Prostate gland (tissue), 2 donors: ENCODE data around the gene SPNS2. TPM values are rescaled to one million over a fixed set of nuclear protein-coding genes. Genes with fewer than 3 reads are reported as not detected.

Experiments used
- DNase-seq: peaks from one replicate; pipeline ENCODE4 v3.0.0-alpha.2; 2019; ENCODE audit warnings: low spot score
- H3K27ac ChIP-seq, 2 donors: fragments of 200-600 bp; sonication (generic); 2 replicates each; pipeline ENCODE4 v1.5.1; 2017 to 2019
- H3K27me3 ChIP-seq: fragments of 200-600 bp; sonication (generic); replicated peaks from 2 replicates; pipeline ENCODE4 v1.5.1; 2019; ENCODE audit not compliant: insufficient read depth
- H3K36me3 ChIP-seq, 2 donors: fragments of 200-600 bp; sonication (generic); 1 replicate in 1 of 2; 2 replicates in 1 of 2; pipeline versions ENCODE4 v1.5.1 to v1.8.1; 2017 to 2019
- H3K4me1 ChIP-seq: fragments of 200-600 bp; sonication (generic); replicated peaks from 2 replicates; pipeline ENCODE4 v1.5.1; 2019
- H3K4me3 ChIP-seq, 2 donors: fragments of 200-600 bp; sonication (generic); 2 replicates each; pipeline ENCODE4 v1.5.1; 2017 to 2019
- H3K9me3 ChIP-seq: fragments of 200-600 bp; sonication (generic); 2 replicates; pipeline ENCODE4 v1.5.1; 2017
- POLR2A ChIP-seq: fragments of 450-650 bp; IDR thresholded peaks from one replicate; pipeline ENCODE4 v1.6.1; 2016; ENCODE audit warnings: antibody characterized with exemption, mild to moderate bottlenecking
- POLR2AphosphoS5 ChIP-seq: sonication (generic); formaldehyde crosslinking; IDR thresholded peaks from one replicate; pipeline ENCODE4 v1.6.1; 2017; ENCODE audit warnings: antibody characterized with exemption
- WGBS: methylation state at CpG from one replicate; pipeline ENCODE4 v1.1.5; 2018; 5-methylcytosine and 5-hydroxymethylcytosine counted together
- intact Hi-C: fragments of 100-400 bp; cut with DNase I; formaldehyde crosslinking; loops from one replicate; pipeline ENCODE4 v1.14.2; 2022
- total RNA-seq, 2 donors: library from RNA; depleted of rRNA; stranded (reverse); fragments of >200 nt; gene quantifications; one replicate each; pipeline ENCODE4 v1.1.0, GENCODE V29; 2016
- TF ChIP-seq, protein P1 (sequence below), 4 experiments: fragments of 200-600 bp in 2 of 4; fragments of 450-650 bp in 2 of 4; sonication (generic) in 2 of 4; IDR thresholded peaks; 1 replicate in 3 of 4; 2 replicates in 1 of 4; pipeline ENCODE4 v1.5.1; 2016 to 2019; ENCODE audit warnings: antibody characterized with exemption in 4 of 4, mild to moderate bottlenecking in 2 of 4, moderate library complexity in 2 of 4

The SPNS2 gene
- total RNA-seq, 2 donors from 2014 or later = 6.6 to 14.0 TPM

DNA sequence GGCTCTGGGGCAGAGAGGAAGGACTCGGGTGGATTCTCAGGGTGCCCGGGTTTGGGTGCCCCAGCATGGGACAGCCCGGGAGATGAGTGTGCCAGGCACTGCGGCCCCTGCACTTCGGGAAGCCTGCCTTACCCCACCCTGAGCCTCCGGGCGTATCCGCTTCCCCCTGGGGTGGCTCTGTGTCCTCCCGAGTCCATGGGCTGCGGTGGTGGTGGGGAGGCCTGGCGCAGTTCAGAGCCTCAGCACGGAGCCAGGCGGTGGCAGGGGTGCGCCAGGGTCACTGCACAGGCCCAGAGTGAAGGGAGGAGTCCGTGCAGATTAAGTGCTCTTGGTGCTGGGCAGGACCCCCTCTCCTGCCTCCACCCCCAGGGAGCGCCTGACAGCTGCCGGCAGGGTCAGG is 35.8 kb downstream of the SPNS2 start:
- no peak overlapping the region for H3K27ac ChIP-seq
- no peaks in the 10 kb centered on the region for H3K4me1 ChIP-seq
- no peaks in the 10 kb centered on the region for H3K36me3 ChIP-seq
- H3K9me3 ChIP-seq = no peaks in the 10 kb centered on the region
- TF ChIP-seq POLR2A = no peak
- no peak for TF ChIP-seq POLR2AphosphoS5
- TF ChIP-seq, protein P1, sequence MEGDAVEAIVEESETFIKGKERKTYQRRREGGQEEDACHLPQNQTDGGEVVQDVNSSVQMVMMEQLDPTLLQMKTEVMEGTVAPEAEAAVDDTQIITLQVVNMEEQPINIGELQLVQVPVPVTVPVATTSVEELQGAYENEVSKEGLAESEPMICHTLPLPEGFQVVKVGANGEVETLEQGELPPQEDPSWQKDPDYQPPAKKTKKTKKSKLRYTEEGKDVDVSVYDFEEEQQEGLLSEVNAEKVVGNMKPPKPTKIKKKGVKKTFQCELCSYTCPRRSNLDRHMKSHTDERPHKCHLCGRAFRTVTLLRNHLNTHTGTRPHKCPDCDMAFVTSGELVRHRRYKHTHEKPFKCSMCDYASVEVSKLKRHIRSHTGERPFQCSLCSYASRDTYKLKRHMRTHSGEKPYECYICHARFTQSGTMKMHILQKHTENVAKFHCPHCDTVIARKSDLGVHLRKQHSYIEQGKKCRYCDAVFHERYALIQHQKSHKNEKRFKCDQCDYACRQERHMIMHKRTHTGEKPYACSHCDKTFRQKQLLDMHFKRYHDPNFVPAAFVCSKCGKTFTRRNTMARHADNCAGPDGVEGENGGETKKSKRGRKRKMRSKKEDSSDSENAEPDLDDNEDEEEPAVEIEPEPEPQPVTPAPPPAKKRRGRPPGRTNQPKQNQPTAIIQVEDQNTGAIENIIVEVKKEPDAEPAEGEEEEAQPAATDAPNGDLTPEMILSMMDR (IDR thresholded peaks at IDR 0.05) = no peak
- no peaks in the 10 kb centered on the region for H3K27me3 ChIP-seq
- WGBS = 71% methylated on average over 16 of the region's 17 CpGs
- no peak for DNase-seq
- no peak overlapping the region for H3K4me3 ChIP-seq
- intact Hi-C loops = loop anchor here (10.0 kb wide), 1 partner anchor 110 kb away; no protein-coding TSS in a partner anchor

DNA sequence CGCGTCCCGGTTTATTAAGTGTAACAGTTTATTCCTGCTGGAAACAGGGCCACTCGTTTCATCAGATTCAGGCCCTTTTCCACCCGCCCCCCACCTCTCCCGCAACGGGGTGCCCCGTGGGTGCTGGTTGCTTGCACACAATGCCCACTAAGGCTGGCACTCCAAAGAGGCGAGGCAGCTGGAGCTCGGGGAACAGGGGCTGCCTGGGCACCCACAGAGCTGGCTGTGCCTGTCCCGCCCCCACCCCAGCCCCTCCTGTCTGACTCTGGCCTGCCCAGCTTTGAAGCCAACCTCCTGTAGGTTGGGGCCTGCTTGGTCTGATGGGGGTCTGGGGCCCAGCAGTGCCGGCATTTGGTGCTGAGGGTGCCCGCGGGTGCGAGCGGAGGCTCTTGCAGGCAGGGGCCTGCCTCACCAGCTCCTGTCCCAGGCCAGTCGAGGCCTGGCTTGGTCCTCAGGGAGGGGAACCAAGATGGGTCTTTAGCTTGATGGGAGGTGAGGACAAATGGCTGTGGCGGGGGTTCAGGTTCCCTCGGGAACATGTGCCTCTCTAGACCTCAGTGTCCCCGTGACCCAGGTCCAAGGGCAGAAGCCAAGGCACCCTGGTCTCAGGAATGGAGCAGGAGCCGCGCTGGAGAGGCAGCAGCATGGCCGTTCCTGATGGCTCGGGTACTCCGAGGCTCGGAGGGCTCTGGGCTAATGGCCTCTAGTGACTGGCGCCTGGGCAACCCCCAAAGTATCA is 36.4 kb downstream of the SPNS2 start:
- H3K4me3 ChIP-seq = no peak overlapping the region
- H3K9me3 ChIP-seq = no peaks in the 10 kb centered on the region
- no peaks in the 10 kb centered on the region for H3K4me1 ChIP-seq
- H3K27me3 ChIP-seq = no peaks in the 10 kb centered on the region
- no peak for TF ChIP-seq POLR2A
- no peak for TF ChIP-seq POLR2AphosphoS5
- TF ChIP-seq, protein P1 (IDR thresholded peaks at IDR 0.05) = no peak
- 68% methylated on average over 26 of the region's 27 CpGs for WGBS
- H3K36me3 ChIP-seq = no peaks in the 10 kb centered on the region
- no peak overlapping the region for H3K27ac ChIP-seq
- DNase-seq = no peak
- intact Hi-C loops = loop anchor here (10.0 kb wide), 1 partner anchor 110 kb away; no protein-coding TSS in a partner anchor

DNA sequence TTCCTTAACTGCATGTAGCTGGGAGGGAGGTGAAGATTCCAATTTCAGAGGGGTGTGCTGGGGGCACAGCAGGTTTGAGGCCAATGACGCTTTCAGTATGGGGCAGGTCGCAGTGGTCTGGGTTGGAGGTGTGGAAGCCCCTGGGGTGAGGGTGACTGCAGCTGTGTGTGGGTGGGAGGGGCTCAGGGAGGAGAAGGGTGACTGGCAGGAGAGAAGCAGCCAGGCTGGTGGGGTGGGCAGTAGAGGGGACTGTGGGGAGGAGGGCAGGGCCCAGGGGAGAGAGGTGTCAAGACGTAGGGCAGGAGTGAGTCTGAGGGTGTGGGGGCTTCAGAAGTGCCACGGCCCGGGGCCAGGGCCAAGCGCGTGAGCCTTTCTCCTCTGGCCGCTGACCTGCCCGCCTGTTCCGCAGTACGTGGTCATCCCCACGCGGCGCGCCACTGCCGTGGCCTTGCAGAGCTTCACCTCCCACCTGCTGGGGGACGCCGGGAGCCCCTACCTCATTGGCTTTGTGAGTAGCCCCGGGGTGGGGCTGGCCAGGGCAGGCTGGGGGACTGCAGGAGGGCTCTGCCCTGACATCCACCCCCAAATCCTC is 37.1 kb downstream of the SPNS2 start:
- no peaks in the 10 kb centered on the region for H3K4me1 ChIP-seq
- no peaks in the 10 kb centered on the region for H3K36me3 ChIP-seq
- 58% methylated on average over 19 of the region's 19 CpGs for WGBS
- no peaks in the 10 kb centered on the region for H3K9me3 ChIP-seq
- no peak for TF ChIP-seq POLR2AphosphoS5
- TF ChIP-seq, protein P1 (IDR thresholded peaks at IDR 0.05) = no peak
- intact Hi-C loops = loop anchor here (10.0 kb wide), 1 partner anchor 111 kb away; no protein-coding TSS in a partner anchor
- no peak for DNase-seq
- no peak overlapping the region for H3K27ac ChIP-seq
- no peak overlapping the region for H3K4me3 ChIP-seq
- no peaks in the 10 kb centered on the region for H3K27me3 ChIP-seq

DNA sequence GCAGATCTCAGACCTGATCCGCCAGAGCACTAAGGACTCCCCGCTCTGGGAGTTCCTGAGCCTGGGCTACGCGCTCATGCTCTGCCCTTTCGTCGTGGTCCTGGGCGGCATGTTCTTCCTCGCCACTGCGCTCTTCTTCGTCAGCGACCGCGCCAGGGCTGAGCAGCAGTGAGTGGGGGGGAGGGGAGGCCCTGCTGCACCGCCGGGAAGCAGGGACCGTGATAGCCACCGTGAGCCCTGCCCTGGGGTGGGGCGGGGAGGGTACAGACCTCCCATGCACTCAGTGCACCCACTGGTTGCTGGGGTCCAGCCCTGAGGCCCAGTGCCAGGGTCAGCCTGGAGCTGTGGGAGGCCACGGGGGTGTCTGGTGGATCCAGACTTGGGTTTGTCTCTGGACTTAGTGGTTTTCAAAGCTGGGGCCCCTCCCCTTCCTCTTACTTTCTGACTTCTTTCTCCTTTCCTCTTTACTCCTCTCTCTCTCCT is 37.6 kb downstream of the SPNS2 start:
- WGBS = 46% methylated on average over 19 of the region's 19 CpGs
- H3K27ac ChIP-seq = no peak overlapping the region

More for the DNA sequence above, 37.6 kb downstream of the SPNS2 start:
- H3K36me3 ChIP-seq = no peaks in the 10 kb centered on the region
- H3K27me3 ChIP-seq = no peaks in the 10 kb centered on the region
- intact Hi-C loops = loop anchor here (10.0 kb wide), 1 partner anchor 111 kb away; no protein-coding TSS in a partner anchor
- no peaks in the 10 kb centered on the region for H3K4me1 ChIP-seq
- H3K4me3 ChIP-seq = no peak overlapping the region
- TF ChIP-seq POLR2A (no peak), POLR2AphosphoS5 (no peak)
- TF ChIP-seq, protein P1 (IDR thresholded peaks at IDR 0.05) = no peak
- no peaks in the 10 kb centered on the region for H3K9me3 ChIP-seq
- no peak for DNase-seq
